Vagina (tissue), 2 donors: ENCODE data around the gene ALKAL2. TPM values are rescaled to one million over a fixed set of nuclear protein-coding genes. Genes with fewer than 3 reads are reported as not detected.
A peak's percentile ranks its signal among the peaks of the same experiment; 100 is the strongest.

Source experiments
- DNase-seq, 2 donors: peaks; one replicate each; pipeline ENCODE4 v3.0.0-alpha.2; 2017; ENCODE audit errors: extremely low spot score in 2 of 2
- H3K27ac ChIP-seq: fragments of 200-600 bp; sonication (generic); one replicate; pipeline ENCODE4 v1.5.1; 2019
- H3K27me3 ChIP-seq: fragments of 200-600 bp; sonication (generic); one replicate; pipeline ENCODE4 v1.5.1; 2019
- H3K36me3 ChIP-seq, 2 donors: fragments of 200-600 bp; sonication (generic); one replicate each; pipeline ENCODE4 v1.5.1; 2017 to 2019
- H3K4me1 ChIP-seq: fragments of 200-600 bp; sonication (generic); one replicate; pipeline ENCODE4 v1.5.1; 2019
- H3K4me3 ChIP-seq, 2 donors: fragments of 200-600 bp; sonication (generic); 1 replicate in 1 of 2; 2 replicates in 1 of 2; pipeline ENCODE4 v1.5.1; 2016 to 2019
- H3K9me3 ChIP-seq: fragments of 200-600 bp; sonication (generic); one replicate; pipeline ENCODE4 v1.5.1; 2019
- CTCF ChIP-seq, 3 experiments: fragments of 450-650 bp in 2 of 3; fragments of 200-600 bp in 1 of 3; sonication (generic) in 1 of 3; IDR thresholded peaks; one replicate each; pipeline ENCODE4 v1.5.1; 2017 to 2019; ENCODE audit warnings: antibody characterized with exemption in 3 of 3, mild to moderate bottlenecking in 2 of 3, moderate library complexity in 2 of 3
- POLR2A ChIP-seq, 2 donors: fragments of 450-650 bp; IDR thresholded peaks; one replicate each; pipeline ENCODE4 v1.6.1; 2017; ENCODE audit warnings: antibody characterized with exemption in 2 of 2, mild to moderate bottlenecking in 2 of 2, moderate library complexity in 2 of 2
- POLR2AphosphoS5 ChIP-seq, 2 donors: sonication (generic); formaldehyde crosslinking; IDR thresholded peaks; one replicate each; pipeline ENCODE4 v1.9.0; 2017; ENCODE audit warnings: antibody characterized with exemption in 2 of 2, mild to moderate bottlenecking in 2 of 2, low read depth in 1 of 2; ENCODE audit not compliant: insufficient read depth in 1 of 2
- intact Hi-C: fragments of 100-400 bp; cut with DNase I; formaldehyde crosslinking; loops from one replicate; pipeline ENCODE4 v1.15.1; 2023
- total RNA-seq: library from RNA; depleted of rRNA; stranded (reverse); fragments of >200 nt; gene quantifications from one replicate; pipeline ENCODE4 v1.2.3, GENCODE V29; 2016

The ALKAL2 gene
- total RNA-seq, 1 donor from 2014 or later: 17.4 TPM

DNA sequence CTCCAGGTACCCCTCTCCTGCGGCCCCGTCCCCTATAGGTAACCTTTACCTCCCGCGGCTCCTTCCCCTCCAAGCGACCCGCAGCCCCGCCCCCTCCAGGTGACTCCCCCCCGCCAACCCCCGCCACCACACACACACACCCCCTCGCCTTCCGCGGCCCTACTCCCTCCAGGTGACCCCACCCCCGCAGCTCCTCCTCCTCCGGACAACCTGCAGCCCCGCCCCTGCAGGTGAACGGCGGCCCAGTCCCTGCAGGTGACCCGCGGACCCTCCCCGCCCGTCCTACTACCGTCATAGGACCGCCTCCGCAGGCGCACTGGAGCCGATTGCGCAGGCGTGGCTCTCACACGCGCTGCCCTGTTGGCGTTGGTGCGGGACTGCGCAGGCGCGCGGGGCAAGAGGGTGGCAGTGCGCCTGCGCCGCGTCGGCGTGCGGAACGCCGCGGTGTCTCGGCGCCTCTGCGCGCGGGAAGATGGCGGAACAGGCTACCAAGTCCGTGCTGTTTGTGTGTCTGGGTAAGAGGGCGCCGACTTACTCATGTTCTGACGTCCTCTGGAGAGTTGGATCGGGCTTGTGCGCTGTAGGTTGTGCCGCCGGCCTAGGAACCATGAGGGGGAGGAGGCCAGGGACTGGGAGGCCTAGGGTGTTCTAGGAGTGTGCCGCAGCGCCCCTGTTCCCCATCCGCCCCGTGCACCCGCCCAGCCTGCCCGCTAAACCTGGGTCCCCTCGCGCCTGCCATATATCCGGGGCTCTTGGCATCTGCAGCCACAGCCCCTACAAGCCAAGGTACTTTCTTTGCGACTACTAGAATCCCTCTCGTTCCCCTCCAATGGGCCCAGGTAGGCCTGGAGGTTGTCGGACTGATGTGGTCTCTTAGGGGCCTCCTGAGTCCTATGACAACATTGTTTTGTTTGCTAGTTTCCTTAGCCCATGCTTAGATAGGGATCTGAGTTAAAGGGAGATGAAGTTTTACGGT, 23.1 kb downstream of the ALKAL2 start, which contains the start of gene ACP1:
TSS of gene ACP1 (plus strand) at position 455 of the 976 bp plus-strand sequence. CDS start at position 473, 18 bp downstream.
- Histone ChIP-seq H3K36me3 (peaks cover 0 to 4% of the 10 kb centered on the region in 2 donors), H3K4me3 (peak within 1 kb of the TSS; percentile 88 to 89), H3K4me1 (peaks cover 57% of the 10 kb centered on the region), H3K27me3 (no peaks in the 10 kb centered on the region), H3K27ac (peak within 1 kb of the TSS; percentile 85), H3K9me3 (no peaks in the 10 kb centered on the region)
- intact Hi-C loops: no loop called here
- DNase-seq: peak; percentile 94 to 98
- TF ChIP-seq CTCF (IDR thresholded peaks at IDR 0.05) (no peak), POLR2A (IDR thresholded peaks at IDR 0.05) (peak in 1 of 2 donors; percentile 60), POLR2AphosphoS5 (IDR thresholded peaks at IDR 0.05; ENCODE audit: insufficient read depth in 1 of 2, low read depth in 1 of 2) (peak in 1 of 2 donors; percentile 91)

- Histone ChIP-seq H3K9me3 (no peaks in the 10 kb centered on the region), H3K4me3 (peak within 1 kb of the TSS; percentile 88 to 89), H3K4me1 (peaks cover 51% of the 10 kb centered on the region), H3K27me3 (no peaks in the 10 kb centered on the region), H3K36me3 (peaks cover 0 to under 1% of the 10 kb centered on the region in 2 donors), H3K27ac (peak within 1 kb of the TSS; percentile 85)
- DNase-seq: no peak
- intact Hi-C loops: no loop called here
- TF ChIP-seq POLR2A (IDR thresholded peaks at IDR 0.05) (no peak), POLR2AphosphoS5 (IDR thresholded peaks at IDR 0.05; ENCODE audit: insufficient read depth in 1 of 2, low read depth in 1 of 2) (peak in 1 of 2 donors; percentile 39)
These were observed 24.0 kb downstream of the ALKAL2 start, which contains the start of gene SH3YL1 for GRCh38 chr2:263774-264492. Gene SH3YL1, minus strand, starts transcription at chr2:264032. Its CDS starts 48 bp downstream, at chr2:263984.

GRCh38 chr2:263022-263738, 24.7 kb downstream of the ALKAL2 start:
- no peak for TF ChIP-seq CTCF (IDR thresholded peaks at IDR 0.05)
- TF ChIP-seq POLR2A (IDR thresholded peaks at IDR 0.05): no peak
- no peak for TF ChIP-seq POLR2AphosphoS5 (IDR thresholded peaks at IDR 0.05; ENCODE audit: insufficient read depth in 1 of 2, low read depth in 1 of 2)
- DNase-seq: no peak

GRCh38 chr2:262117-262516, 25.8 kb downstream of the ALKAL2 start:
- Histone ChIP-seq H3K4me1 (peaks cover 35% of the 10 kb centered on the region), H3K27ac (no peak overlapping the region), H3K4me3 (no peak overlapping the region), H3K9me3 (no peaks in the 10 kb centered on the region), H3K27me3 (no peaks in the 10 kb centered on the region), H3K36me3 (peaks cover 0 to 4% of the 10 kb centered on the region in 2 donors)
- DNase-seq: no peak
- intact Hi-C loops: no loop called here
- TF ChIP-seq CTCF (IDR thresholded peaks at IDR 0.05) (no peak), POLR2A (IDR thresholded peaks at IDR 0.05) (no peak), POLR2AphosphoS5 (IDR thresholded peaks at IDR 0.05; ENCODE audit: insufficient read depth in 1 of 2, low read depth in 1 of 2) (no peak)

More at GRCh38 chr2:263022-263738, 24.7 kb downstream of the ALKAL2 start:
- H3K36me3 ChIP-seq: peaks cover 0 to 4% of the 10 kb centered on the region in 2 donors
- no peaks in the 10 kb centered on the region for H3K27me3 ChIP-seq
- H3K4me1 ChIP-seq: peaks cover 43% of the 10 kb centered on the region
- no peaks in the 10 kb centered on the region for H3K9me3 ChIP-seq
- peak overlapping the region; percentile 85 for H3K27ac ChIP-seq
- peak overlapping the region; percentile 88 to 89 for H3K4me3 ChIP-seq
- intact Hi-C loops: no loop called here
